GM18502 (cell line): ENCODE measurements around the gene POMGNT1.

Experiments
- ATAC-seq: cut with Tn5 transposase; IDR thresholded peaks from one replicate; pipeline ENCODE4 v1.9.1; 2021; ENCODE audit warnings: mild to moderate bottlenecking; ENCODE audit not compliant: unreplicated experiment, poor library complexity

POMGNT1 gene

GRCh38 chr1:46184920-46185658 is 13.1 kb downstream of the POMGNT1 start:
- no peak for ATAC-seq

- ATAC-seq, result peak; percentile 52
These were observed 14.2 kb downstream of the POMGNT1 start for GRCh38 chr1:46183926-46184557.

- ATAC-seq, result no peak
These were observed 15.0 kb downstream of the POMGNT1 start for GRCh38 chr1:46183079-46183847.

- ATAC-seq, result no peak
These were observed 16.6 kb downstream of the POMGNT1 start for GRCh38 chr1:46181343-46182260.

- ATAC-seq, result no peak
These were observed 18.1 kb downstream of the POMGNT1 start for GRCh38 chr1:46180082-46180616.

GRCh38 chr1:46179138-46180081 is 18.8 kb downstream of the POMGNT1 start:
- peak; percentile 53 for ATAC-seq

- no peak for ATAC-seq
These were observed 21.9 kb downstream of the POMGNT1 start, which contains the start of gene P3R3URF for GRCh38 chr1:46176211-46176865. Gene P3R3URF (minus strand): TSS chr1:46176488. CDS start chr1:46176471, 17 bp downstream.

GRCh38 chr1:46175243-46175642 is 23.0 kb downstream of the POMGNT1 start:
- ATAC-seq, result no peak

GRCh38 chr1:46174448-46175231 is 23.6 kb downstream of the POMGNT1 start, which contains the start of gene TSPAN1:
Gene TSPAN1 (plus strand): TSS chr1:46175087. CDS start chr1:46181108, 6,021 bp downstream.
- ATAC-seq, result no peak

- no peak for ATAC-seq
These were observed 24.8 kb downstream of the POMGNT1 start for GRCh38 chr1:46173361-46173856.

GRCh38 chr1:46172321-46172720 is 25.9 kb downstream of the POMGNT1 start:
- ATAC-seq, result no peak

GRCh38 chr1:46171871-46172270 is 26.4 kb downstream of the POMGNT1 start:
- no peak for ATAC-seq

- no peak for ATAC-seq
These were observed 26.9 kb downstream of the POMGNT1 start for GRCh38 chr1:46171351-46171750.

GRCh38 chr1:46169811-46170454 is 28.3 kb downstream of the POMGNT1 start:
- ATAC-seq, result no peak

- no peak for ATAC-seq
These were observed 29.8 kb downstream of the POMGNT1 start for GRCh38 chr1:46168477-46168876.
